CD1c-positive myeloid dendritic cell (primary cell): ENCODE measurements around the gene SERPINB11.
"Not testable (repeated sequence)": the region's sequence is repeated elsewhere in the genome, so short reads cannot be mapped to it uniquely, and the experiment has no call there.

Experiments
- DNase-seq: peaks from one replicate; pipeline ENCODE4 v3.0.0-alpha.2; 2016; ENCODE audit errors: extremely low spot score

Gene SERPINB11, protein sequence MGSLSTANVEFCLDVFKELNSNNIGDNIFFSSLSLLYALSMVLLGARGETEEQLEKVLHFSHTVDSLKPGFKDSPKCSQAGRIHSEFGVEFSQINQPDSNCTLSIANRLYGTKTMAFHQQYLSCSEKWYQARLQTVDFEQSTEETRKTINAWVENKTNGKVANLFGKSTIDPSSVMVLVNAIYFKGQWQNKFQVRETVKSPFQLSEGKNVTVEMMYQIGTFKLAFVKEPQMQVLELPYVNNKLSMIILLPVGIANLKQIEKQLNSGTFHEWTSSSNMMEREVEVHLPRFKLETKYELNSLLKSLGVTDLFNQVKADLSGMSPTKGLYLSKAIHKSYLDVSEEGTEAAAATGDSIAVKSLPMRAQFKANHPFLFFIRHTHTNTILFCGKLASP

DNA sequence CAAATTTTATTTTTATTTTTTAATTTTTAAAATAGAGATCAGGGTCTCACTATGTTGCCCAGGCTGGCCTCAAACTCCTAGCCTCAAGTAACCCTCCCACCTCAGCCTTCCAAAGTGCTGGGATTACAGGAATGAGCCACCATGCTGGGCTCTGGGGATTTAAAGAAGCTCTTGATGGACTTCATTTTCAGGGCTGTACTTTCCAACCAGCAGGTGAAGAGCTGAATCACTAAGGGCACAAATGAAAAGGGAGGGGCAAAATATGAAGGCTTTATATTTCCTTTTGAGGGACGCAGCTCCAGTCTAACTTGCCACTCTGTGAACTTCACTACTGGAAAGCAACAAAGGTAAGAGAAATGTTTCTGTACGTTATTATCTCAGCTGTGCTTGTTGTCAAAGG, at the start of gene SERPINB11:
SERPINB11 (plus strand) TSS at position 301 of the 400 bp plus-strand sequence. CDS start 7,234 bp downstream, outside the sequence.
- DNase-seq = no peak

DNA sequence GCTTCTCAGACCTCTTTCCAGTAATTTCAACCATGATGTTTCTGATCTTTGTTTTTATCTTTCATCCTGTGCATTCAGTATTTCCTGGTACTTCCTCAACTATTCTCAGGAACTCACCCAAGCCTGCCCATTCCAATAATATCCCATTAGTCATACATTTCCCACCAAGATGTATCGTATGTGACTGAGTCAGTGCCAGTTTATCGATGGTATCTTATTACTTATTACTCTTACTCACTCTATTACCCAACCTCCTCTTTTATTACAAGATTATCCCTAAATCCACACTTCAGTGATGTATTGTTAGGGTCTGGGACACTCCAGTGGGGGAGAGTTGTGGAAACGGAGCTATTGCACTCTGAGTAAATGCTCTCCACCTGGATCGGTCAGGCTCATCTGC, 43.8 kb upstream of the SERPINB11 start:
- not testable (repeated sequence) for DNase-seq

DNA sequence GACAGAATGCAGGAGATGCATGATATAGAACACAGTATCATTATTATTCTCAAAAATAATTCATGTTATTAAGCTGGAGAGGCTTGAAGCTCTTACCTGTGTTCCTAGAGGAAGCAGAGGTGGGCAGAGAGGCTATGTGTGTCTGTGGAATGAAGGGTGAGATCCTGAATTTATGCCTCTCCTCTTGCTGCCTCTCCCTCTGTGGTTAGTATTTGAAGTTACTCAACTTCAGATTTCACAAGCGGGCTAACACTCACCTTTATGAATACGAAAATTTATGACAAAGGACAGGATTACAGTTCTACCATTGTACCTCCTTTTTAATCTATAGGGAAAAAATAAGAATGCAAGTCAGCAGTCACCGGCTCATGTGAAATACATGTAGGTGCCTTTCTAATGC, 41.0 kb upstream of the SERPINB11 start, which contains the start of gene SERPINB3:
SERPINB3 (minus strand) TSS at position 144 of the 400 bp plus-strand sequence. CDS start 677 bp downstream, outside the sequence.
- DNase-seq = not testable (repeated sequence)

DNA sequence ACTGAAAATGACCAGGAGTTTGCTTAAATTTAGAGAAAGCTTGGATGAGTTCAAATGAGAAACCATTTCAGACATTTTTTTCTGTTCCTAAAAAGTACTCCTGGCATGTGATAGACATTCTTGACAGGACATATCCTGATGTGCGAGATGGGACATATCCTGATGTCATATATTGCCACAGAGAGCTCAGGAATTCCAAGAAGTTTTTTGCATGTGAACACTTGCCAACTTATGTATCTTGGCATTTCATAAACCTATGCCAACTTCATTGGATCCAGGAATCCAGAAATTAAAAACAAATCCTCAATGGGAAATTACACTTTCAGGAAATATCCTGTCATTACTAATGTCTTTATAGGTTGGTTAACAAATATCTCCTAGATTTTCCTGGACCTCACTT, 38.2 kb upstream of the SERPINB11 start:
- DNase-seq = no peak

DNA sequence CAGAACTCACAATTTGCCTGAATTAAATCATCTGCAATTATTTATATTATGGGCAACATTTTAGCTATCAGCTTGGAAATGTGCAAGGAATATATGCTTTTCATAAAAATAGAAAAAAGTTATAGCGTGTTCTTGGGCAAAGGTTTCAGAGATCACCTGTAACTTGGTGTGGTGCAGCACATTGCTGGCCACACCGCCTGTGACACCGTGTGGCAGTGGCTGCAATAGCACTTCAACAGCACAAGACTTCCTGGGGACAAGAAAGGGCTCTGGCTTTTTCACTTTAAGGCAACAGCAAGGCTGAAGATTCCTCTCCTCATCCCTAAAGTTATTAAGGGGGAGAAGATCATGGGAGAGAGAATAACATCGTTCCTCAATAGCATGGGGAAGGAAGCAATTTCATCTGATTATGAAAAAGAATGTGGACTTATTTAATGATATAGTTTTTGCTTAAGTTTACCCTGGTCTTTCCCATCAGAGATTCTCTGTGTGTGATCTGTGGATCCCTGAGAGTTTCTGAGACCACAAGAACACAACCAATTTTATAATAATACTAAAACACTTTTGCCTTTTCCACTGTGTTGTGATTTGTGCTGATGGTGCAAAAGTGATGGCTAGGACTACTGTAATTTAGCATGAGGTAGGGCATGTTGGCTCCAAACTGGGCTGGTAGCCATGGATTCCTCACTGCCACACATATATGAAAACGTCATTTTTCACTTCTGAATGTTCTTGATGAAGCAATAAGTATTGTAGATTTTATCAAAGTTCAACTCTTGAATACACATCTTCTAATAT, 26.0 kb upstream of the SERPINB11 start:
- DNase-seq = peak; percentile 4

DNA sequence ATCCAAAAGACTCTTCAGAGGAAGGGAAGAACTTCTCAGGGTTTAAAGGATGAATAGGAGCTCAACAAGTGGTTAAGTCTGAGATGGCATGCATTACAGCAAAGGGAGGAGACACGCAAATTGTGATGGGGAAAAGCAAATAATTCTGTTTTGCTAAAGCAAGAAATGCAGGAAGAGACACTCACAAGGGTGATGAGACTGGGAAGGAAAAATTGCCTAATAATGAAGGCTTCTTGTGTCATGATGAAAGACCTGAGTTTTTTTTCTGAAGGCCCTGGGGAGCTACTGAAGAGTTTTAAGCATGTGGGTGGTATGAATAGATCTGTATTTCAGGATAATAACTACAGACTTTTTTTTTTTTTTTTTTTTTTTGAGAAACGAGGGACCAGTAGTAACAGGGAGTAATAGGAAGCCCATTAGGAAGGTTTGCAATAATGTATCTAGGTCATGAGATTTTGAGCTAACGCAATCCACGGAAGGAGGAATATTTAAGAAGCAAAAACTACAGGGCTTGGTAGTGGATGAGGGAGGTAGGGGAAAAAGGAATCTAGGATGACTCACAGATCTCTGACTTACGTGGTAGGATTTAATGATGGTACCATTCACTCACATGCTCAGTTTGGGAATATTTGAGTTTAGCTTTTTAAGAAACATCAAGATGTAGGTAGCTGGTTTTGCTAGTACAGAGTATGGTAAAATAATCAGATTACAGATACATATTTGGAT, 25.1 kb upstream of the SERPINB11 start:
- DNase-seq = no peak

DNA sequence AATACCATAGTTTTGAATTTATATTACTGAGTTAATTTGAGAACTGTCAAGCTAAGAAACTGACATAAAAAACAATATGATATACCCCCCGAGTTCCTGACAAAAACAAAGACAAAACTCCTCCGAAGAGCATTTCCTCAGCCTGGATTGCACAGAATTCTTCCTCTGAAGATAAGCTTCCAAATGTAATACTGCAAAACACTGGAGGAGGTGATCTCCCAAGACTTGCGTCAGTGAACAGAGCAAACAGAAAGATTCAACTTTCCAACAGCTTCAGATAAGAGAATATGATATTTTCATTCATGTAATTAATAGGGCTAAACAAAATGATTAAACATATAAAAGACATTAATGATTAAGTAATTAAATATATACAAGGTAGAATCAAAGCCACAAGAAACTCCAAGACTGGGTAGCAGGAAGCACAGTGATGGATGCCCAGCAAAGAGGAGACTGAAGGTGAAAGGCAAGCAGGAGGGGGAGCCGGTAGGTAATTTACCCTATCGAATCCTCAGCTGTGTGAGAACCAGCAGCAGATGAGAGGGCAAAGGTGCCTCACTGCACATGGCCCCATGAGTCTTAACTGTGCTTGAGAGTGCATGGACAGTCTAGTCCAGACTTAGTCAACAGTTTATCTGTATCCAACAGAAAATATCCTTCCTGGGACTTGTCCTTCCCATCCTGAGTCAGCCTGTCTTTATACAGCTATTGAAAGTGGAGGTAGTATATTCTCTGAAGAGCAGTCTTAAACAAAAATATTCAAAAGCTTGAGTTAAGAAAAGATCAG, 22.7 kb upstream of the SERPINB11 start:
- no peak for DNase-seq

DNA sequence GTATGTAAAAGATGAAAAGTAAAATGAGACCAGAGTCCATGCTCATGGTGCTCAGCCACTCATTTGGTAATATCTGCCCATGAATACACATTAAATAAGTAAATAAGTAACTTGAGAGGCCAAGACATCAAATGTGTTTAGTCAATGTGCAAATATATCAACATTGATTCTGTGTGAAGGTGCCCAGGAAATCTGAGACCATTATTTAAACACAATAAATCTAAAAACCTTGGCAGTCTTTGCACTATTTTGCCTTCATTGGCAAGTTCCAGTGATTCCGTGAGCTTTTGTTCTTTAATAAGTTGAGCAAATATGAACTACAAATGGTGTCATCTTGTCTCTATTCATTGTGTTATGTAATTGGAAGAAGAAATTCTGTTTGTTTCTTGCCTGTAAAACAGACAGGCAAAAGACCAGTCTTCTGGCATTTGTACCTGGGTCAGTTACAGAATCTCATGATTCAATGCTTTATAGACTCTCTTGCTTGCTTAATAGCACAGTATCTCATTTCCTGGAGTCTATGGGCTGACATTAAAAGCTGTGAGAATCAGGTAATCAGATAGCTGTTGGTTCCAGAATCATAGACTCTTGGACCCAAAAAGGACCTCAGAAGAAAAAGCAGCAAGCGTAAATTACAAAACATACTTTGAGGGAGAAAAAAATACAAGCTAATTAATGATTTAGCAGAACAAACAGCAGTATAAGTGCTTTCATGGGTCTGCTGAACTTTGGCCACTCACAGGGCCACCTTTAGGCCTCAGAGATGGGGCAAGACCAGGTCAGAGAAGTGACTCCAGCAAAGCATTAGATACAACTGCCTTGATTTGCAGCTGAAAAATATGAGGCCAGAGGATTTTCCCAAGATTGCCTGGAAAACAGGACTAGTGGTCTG, 21.1 kb upstream of the SERPINB11 start:
- no peak for DNase-seq

DNA sequence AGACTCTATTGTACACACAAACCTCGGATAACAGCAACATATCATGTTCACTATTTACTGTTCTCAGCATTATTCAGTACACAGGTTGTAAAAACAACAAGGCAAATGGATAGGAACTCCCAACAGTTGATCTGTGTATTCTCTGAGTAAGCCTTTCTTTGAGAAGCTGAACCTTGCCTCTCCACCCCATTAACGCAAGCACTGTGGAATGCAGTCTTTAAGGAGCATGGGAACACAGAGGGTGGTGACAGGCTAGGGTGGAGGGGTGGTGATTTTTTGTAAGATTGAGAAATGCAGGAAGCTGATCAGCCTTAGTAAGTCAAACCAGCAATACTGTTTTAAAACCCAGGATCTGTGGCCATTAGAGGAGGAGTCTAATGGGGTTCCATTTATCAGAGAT, 19.6 kb upstream of the SERPINB11 start:
- DNase-seq = no peak

DNA sequence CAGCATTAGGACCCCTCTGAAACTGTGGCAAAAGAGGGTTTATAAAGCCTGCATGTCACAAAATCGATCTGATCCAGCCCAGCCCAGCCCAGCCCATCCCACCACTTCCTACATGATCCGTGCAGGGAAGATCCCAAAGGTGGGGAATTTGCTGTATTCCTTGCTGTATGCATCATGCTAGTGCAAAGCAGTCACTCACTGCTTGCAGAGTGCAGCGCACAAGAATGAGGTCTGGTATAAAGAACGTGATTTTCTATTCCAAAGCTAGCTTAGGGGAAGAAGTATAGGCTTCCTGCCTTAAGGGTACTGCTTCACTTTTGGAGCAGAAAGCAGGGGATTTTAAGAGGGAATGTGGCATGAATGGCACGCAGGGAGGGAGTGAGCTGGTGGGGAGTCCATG, 18.9 kb upstream of the SERPINB11 start:
- no peak for DNase-seq

DNA sequence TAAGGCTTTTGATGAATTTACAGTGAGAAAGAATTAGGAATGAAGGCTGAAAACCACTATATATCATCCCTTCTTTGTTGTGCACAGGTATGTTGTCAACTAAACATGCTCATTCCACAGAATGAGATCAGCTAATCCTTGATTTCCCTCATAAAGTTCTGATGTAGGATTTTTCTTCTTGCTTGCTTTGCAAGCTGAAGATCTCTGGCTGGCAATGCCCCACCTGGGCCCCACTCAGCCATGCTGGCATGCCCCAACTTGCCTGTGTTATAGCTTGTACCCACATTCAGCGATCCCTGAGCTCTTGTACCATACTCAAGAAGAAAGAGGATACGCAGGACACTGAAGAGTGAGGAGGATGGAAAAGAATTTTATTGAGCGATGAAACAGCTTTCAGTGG, 18.0 kb upstream of the SERPINB11 start:
- no peak for DNase-seq

DNA sequence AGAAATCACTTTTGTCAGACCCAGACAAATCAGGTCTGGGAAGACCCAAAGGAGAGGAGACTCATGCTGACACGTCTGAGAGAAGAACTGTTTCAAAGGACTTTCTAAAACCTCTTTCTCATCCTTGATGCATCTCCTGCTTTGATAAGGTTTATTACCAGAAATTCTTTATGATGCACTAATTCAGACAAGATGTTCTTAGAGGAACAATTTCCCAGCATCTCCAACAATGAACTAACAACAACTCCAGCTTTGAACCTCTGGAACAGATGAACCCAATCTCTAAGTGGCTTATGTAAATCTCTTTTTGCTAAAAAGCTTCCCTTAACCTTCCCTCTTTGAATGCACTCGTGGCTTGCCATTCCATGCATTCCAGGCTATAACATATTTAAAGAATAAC, 15.9 kb upstream of the SERPINB11 start:
- no peak for DNase-seq

DNA sequence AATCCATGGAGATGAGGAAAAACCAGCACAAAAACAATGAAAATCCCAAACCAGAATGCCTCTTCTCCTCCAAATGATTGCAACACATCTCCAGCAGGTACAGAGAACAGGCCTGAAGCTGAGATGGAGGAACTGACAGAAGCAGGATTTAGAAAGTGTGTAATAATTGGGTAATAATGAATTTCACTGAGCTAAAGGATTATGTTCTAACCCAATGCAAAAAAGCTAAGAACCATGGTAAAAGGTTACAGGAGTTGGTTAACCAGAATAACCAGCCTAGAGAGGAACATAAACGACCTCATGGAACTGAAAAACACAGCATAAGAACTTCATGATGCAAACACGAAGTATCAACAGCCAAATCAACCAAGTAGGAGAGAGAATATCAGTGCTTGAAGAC, 13.7 kb upstream of the SERPINB11 start:
- no peak for DNase-seq

DNA sequence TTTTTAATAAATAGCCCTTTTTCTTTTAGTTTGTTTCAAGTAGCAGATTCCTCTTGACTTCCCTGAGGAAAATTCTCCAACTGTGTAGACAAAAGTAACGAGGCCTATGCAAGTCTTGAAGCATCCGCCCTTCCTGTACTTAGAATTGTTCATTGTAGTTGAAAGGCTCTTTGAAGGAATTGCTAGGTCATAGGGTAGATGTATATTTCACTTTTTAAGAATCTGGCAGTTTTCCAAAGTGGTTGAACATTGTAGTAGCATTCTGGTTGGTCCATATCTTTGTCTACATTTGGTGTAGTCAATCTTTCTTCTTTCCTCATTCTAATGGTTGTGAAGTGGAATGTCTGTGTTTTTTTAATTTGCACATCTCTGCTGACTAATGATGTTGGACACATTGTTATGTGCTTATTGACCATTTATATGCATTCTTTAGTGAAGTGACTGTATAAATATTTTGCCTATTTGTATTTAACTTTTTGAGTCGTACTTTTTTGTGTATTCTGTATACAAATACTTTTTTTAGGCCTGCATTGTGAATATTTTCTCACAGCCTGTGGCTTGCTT, 5.6 kb upstream of the SERPINB11 start:
- no peak for DNase-seq

DNA sequence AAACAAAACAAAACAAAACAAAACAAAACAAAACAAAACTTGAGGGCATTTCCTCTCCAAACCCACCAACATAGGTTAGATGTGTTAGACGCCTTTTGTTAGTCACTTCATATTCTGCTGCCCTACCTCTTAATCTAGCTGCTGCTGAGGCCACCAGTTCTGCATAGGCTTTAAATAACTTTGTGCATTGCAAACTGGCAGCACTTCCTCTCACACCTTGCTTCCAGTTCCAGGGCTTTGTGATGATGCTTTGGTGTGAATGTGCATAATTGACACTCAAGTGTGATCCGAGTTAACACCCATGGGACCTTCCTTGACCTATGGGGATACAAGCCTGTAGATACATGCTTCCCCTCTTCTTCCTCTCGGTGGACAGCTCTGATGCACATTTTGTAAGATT, 2.3 kb upstream of the SERPINB11 start:
- no peak for DNase-seq

DNA sequence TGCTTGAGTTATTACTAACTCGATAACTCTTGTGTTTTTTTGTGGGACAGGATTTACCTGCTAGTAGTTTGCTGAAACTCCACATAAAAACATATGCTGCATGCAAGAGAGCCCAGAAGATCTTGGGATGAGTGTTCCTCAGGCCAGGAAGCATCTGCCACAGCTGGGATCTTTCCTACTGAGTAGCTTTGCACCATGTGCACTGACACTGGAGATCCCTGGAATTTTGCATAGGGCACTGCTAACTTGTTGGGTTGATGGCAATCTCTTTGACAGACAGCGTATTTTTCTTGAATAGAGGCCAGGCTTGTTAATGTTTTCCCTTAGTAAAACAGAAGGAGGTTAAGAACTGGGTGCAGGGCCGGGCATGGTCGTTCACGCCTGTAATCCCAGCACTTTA, 808 bp upstream of the SERPINB11 start:
- DNase-seq = no peak

DNA sequence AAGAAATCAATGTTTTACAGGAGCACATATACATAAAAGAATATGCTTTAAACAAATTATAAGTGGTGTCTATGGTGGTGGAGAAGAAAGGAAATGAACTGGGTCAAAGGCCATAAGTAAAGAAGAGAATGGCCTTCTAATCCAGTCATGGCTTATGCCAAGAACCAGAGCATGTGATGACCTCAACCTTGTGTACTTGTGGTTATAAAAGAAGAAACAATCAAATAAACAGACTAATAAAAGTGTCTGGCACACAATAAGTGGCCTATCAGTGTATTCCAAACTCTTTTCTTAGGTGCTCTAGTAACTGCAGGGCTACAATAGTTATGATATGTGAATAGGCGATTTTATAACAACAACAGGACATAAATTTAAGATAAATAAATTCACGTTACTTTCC, 2.6 kb downstream of the SERPINB11 start:
- no peak for DNase-seq

DNA sequence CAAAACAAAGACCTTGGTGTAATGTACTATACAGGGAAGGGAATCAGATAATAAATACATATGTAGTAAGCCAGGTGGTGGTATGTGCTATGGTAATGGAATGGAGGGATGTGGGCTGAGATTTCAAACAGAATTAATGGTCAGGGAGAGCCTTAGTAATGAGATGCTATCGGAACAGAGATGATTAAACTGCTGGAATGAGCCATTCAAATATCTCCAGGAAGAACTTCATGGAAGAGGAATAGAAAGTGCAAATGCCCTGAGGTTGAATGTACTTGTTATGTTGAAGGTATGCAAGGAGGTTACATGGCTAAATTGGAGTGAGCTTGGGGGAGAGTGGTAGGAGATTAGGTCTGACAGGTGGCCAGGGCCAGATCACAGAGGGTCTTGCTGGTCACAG, 5.1 kb downstream of the SERPINB11 start:
- DNase-seq = no peak

DNA sequence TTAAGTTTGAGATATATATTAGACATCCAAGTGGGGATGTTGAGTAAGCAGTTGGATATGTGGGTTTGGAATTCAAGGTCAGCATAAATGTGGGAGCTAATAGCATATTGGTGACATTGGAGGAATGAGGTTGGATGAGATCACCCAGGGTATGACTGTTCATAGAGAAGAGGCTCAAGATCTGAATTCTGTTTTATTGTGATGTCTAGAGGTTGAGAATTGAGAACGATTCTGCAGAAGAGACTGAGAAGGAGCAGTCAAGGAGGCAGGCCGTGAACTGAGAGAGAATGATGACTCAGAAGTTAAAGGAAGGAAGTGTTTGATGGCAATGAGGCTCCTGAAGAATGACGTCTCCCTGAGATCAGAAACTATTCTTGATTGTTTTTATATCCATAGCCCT, 5.9 kb downstream of the SERPINB11 start:
- no peak for DNase-seq
